OCI-LY1 (cell line): ENCODE results near the gene IRF2.

Source experiments
- EZH2 ChIP-seq: fragments of 200-600 bp; sonication (generic), shearing (Covaris generic); IDR thresholded peaks from 2 replicates; pipeline ENCODE4 v1.8.0; 2017; ENCODE audit warnings: borderline replicate concordance, mixed run types, mild to moderate bottlenecking, antibody characterized with exemption, low read length, moderate library complexity, mixed read lengths
- TF ChIP-seq, protein P1 (sequence below): fragments of 200-600 bp; sonication (generic), shearing (Covaris generic); IDR thresholded peaks from 2 replicates; pipeline ENCODE4 v1.5.1; 2017; ENCODE audit warnings: mild to moderate bottlenecking, antibody characterized with exemption, low read length, moderate library complexity, mixed read lengths

DNA sequence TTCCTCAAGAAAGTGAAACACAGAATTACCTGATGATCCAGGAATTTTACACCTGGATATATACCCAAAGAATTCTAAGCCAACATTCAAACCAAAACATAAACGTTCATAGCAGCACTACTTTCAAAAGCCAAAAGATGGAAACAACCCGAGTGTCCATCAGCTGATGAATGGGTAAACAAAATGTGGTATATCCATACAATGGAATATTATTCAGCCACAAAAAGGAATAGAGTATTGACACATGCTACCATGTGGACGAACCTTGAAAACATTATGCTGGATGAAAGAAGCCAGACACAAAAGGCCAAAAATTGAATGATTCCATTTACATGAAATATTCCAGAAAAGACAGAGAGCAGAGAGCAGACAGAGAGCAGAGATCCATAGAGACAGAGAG lies 52.0 kb downstream of the IRF2 start:
- TF ChIP-seq, protein P1, sequence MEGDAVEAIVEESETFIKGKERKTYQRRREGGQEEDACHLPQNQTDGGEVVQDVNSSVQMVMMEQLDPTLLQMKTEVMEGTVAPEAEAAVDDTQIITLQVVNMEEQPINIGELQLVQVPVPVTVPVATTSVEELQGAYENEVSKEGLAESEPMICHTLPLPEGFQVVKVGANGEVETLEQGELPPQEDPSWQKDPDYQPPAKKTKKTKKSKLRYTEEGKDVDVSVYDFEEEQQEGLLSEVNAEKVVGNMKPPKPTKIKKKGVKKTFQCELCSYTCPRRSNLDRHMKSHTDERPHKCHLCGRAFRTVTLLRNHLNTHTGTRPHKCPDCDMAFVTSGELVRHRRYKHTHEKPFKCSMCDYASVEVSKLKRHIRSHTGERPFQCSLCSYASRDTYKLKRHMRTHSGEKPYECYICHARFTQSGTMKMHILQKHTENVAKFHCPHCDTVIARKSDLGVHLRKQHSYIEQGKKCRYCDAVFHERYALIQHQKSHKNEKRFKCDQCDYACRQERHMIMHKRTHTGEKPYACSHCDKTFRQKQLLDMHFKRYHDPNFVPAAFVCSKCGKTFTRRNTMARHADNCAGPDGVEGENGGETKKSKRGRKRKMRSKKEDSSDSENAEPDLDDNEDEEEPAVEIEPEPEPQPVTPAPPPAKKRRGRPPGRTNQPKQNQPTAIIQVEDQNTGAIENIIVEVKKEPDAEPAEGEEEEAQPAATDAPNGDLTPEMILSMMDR: no peak
- TF ChIP-seq EZH2: no peak
